T-helper 2 cell (primary cell): ENCODE data around the gene ARL6IP1.
A peak's percentile ranks its signal among the peaks of the same experiment; 100 is the strongest.
"Not testable (repeated sequence)": the region's sequence is repeated elsewhere in the genome, so short reads cannot be mapped to it uniquely, and the experiment has no call there.

Experiments used
- DNase-seq, 5 experiments: peaks; one replicate each; pipeline versions ENCODE4 v3.0.0 to v3.0.0-alpha.2; 2012 to 2022

ARL6IP1 gene

GRCh38 chr16:18799500-18799899, 1.8 kb downstream of the ARL6IP1 start:
- DNase-seq, result no peak

GRCh38 chr16:18797746-18798145, 3.6 kb downstream of the ARL6IP1 start:
- DNase-seq, result no peak

- no peak for DNase-seq
Observed at GRCh38 chr16:18796377-18796776, 5.0 kb downstream of the ARL6IP1 start.

- DNase-seq, result no peak
Observed at GRCh38 chr16:18792836-18793433, 8.4 kb downstream of the ARL6IP1 start.

- DNase-seq, result peak; percentile 75 to 99 (median 90)
Observed at GRCh38 chr16:18789850-18790706, 11.3 kb downstream of the ARL6IP1 start, which contains the start of gene RPS15A. RPS15A (minus strand) TSS chr16:18790334; CDS start chr16:18789113, 1,221 bp downstream.

- no peak for DNase-seq
Observed at GRCh38 chr16:18789515-18789849, 11.9 kb downstream of the ARL6IP1 start.

- DNase-seq, result peak in 1 of 5 experiments; percentile 51
Observed at GRCh38 chr16:18788828-18789514, 12.4 kb downstream of the ARL6IP1 start.

GRCh38 chr16:18784917-18785623, 16.3 kb downstream of the ARL6IP1 start:
- DNase-seq, result no peak

- DNase-seq, result peak in 1 of 5 experiments; percentile 66
Observed at GRCh38 chr16:18783430-18784341, 17.7 kb downstream of the ARL6IP1 start.

GRCh38 chr16:18782697-18783429, 18.5 kb downstream of the ARL6IP1 start:
- DNase-seq, result peak in 1 of 5 experiments; percentile 80

GRCh38 chr16:18781232-18781631, 20.1 kb downstream of the ARL6IP1 start:
- DNase-seq, result not testable (repeated sequence)

GRCh38 chr16:18780460-18781026, 20.8 kb downstream of the ARL6IP1 start:
- DNase-seq, result not testable (repeated sequence)

- not testable (repeated sequence) for DNase-seq
Observed at GRCh38 chr16:18777664-18778063, 23.7 kb downstream of the ARL6IP1 start.

GRCh38 chr16:18776334-18776733, 25.0 kb downstream of the ARL6IP1 start:
- DNase-seq, result not testable (repeated sequence)

GRCh38 chr16:18774651-18775050, 26.7 kb downstream of the ARL6IP1 start:
- not testable (repeated sequence) for DNase-seq

- not testable (repeated sequence) for DNase-seq
Observed at GRCh38 chr16:18772171-18772570, 29.2 kb downstream of the ARL6IP1 start.

GRCh38 chr16:18770336-18770962, 30.9 kb downstream of the ARL6IP1 start:
- DNase-seq, result peak in 1 of 5 experiments; percentile 64

- DNase-seq, result peak in 2 of 5 experiments; percentile 54 to 74
Observed at GRCh38 chr16:18767217-18767616, 34.1 kb downstream of the ARL6IP1 start.

GRCh38 chr16:18762713-18763112, 38.6 kb downstream of the ARL6IP1 start:
- not testable (repeated sequence) for DNase-seq
